HG03175 (cell line): ENCODE data around the gene LY6G6C.
A peak's percentile ranks its signal among the peaks of the same experiment; 100 is the strongest.

ENCODE experiments used
- ATAC-seq: cut with Tn5 transposase; IDR thresholded peaks from one replicate; pipeline ENCODE4 v1.9.1; 2021; ENCODE audit warnings: mild to moderate bottlenecking, moderate library complexity; ENCODE audit not compliant: unreplicated experiment

The LY6G6C gene

DNA sequence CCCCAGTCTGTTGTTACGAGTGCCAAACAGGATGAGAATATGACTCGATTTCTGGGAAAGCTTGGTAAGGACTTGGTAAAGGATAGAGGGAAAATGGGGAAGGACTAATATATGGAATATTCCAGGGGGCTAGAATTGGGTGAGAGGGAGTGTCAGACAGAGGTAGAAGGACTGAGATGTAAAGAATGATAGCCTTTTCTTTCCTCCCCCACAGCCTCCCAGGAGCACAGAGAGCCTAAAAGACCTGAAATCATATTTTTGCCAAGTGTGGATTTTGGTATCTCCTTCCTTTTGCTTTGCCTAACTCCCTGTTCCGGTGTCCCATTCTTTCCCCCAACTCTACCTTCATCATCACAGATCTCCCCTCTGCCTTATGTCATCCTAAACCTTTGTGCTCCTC lies 21.3 kb upstream of the LY6G6C start:
- ATAC-seq = no peak

DNA sequence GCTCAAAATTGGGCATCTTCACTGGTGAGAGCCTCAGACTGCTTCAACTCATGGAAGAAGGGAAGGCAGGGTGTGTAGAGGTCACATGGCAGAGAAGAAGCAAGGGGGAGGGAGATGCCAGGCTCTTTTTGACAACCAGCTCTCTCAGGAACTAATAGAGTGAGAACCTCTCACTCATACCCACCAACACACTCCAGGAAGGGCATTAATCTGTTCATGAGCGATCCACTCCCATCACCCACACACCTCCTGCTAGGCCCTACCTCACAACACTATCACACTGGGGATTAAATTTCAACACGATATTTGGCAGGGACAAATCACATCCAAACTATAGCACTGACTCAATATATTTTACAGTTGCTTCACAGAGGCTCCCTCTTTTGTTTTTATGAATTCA lies 20.3 kb upstream of the LY6G6C start:
- no peak for ATAC-seq

DNA sequence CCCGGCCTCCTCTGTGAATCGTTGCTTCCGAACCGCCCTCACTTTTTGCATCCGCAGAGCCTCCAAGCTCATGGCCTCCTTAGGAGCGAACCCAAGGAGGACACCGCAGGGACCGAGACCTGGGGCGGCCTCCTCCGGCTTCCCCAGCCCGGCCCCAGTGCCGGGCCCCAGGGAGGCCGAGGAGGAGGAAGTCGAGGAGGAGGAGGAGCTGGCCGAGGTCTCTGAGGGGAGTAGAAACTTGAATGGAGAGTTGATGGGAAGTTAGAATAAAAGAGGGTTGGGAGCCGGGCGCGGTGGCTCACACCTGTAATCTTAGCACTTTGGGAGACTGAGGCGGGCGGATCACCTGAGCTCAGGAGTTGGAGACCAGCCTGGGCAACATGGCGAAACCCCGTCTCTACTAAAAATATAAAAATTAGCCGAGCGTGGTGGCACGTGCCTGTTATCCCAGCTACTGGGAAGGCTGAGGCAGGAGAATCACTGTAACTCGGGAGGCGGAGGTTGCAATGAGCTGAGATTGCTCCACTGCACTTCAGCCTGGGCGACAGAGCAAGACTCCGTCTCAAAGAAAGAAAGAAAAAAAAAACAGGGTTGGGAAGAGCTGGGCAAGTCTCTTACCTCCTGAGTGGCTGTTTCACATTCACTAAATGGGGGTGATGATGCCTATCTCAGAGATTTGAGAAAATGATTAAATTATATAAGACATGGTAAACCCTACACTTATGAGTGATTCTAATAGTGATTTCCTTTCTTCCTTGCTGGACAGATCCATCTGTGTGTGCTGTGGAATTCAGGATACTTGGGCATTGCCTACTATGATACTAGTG lies 19.1 kb upstream of the LY6G6C start:
- ATAC-seq = no peak

DNA sequence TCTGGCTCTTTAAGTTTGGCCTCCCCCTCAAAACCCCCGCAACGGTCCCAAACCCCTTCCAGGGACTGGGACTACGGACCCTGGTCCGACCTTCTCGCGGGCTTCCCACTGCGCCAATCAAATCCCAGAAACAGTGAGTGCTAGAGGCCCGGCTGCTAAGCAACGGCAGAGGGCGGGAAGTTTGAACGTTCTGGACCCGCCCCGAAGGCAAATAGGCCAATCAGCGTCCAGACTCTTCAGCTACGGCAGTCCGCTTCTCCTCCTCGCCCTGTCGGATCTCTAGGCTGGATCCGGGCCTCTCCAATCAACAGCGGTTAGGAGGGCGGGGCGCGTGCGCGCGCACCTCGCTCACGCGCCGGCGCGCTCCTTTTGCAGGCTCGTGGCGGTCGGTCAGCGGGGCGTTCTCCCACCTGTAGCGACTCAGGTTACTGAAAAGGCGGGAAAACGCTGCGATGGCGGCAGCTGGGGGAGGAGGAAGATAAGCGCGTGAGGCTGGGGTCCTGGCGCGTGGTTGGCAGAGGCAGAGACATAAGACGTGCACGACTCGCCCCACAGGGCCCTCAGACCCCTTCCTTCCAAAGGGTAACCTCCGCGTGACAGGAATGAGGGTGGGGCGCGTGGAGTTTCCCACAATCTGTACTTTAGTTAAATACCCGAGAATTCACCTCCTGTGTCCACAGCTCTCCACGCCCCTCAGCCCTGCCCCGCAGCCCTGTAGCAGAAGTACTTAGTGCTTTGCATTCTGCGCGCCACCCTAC lies 18.3 kb upstream of the LY6G6C start, which contains the start of gene MSH5:
Gene MSH5, plus strand, starts transcription at position 367 of the 758 bp plus-strand sequence. CDS start 462 bp downstream, outside the sequence.
- ATAC-seq = peak; percentile 70

DNA sequence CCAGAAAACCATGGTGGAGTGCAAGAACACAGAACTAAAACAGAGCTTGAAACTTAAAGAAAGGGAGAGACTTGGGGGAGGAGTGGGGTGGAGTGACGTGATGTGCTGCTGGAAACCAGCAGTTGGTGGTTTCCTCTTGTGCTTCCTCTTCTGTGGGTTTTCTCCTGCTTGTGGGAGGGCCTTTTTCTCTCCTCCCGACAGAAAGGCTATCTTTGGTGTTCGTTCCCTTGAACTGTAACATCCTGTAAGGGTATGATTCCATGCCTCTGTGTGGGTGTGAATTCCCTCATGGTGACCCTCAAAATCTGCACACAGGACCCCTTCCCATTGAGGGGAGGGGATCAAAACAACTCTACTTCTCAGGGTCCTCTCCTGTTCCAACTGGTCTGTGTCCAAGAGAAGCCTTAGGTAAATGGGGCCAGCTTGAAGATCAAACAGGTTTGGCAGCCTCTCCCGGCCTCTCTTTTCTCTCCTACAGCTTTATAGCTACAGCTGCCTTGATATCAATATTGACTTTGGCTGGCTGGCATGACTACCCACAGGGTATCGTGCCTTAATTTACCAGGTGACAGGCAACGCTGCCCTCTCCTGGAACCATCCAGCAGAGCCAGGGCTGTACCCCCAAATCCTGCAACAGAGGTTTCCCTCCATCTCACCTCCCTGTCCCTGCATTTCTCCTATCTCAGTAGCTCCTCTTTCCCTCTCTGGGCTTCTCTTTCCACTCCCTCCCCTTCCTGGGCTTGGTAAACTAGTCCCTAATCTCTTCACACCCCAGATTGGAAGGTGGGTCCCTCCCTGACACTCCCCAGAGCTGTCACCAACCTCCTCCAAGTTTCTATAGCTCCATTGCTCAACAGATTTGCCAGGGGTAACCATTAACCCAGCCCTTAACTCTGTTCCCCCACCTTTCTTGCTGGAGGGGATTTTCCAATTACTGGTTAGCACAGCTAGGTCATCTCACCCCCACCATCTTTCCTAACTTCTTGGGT lies 16.7 kb upstream of the LY6G6C start:
- ATAC-seq = no peak

DNA sequence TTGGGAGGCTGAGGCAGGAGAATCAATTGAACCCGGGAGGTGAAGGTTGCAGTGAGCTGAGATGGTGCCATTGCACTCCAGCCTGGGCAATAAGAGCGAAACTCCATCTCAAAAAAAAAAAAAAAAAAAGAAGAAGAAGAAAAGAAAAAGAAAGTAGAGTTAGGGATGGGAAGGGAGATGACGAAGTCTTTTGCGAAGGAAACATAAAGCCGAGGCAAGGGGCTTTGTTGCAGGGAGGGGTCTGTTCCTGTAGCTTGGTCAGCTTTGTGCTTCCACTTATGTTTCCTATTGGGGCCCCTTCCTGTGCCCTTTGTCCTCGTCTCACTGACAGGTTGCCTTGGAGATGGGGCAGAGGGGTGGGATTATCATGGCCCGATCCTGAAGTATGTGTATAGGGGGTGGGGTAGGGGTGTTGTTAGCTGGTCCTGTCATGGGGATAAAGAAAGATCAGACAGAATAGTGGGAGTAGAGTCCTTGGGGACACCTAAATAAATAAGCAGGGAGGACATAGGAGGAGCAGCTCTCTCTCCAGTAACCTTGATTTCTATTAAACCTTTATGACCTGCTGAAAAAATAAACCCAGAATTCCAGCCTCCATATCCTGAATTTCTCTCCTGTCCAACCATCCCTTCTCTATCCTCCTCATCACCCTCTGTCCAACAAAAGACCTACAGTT lies 15.9 kb upstream of the LY6G6C start:
- ATAC-seq = no peak

DNA sequence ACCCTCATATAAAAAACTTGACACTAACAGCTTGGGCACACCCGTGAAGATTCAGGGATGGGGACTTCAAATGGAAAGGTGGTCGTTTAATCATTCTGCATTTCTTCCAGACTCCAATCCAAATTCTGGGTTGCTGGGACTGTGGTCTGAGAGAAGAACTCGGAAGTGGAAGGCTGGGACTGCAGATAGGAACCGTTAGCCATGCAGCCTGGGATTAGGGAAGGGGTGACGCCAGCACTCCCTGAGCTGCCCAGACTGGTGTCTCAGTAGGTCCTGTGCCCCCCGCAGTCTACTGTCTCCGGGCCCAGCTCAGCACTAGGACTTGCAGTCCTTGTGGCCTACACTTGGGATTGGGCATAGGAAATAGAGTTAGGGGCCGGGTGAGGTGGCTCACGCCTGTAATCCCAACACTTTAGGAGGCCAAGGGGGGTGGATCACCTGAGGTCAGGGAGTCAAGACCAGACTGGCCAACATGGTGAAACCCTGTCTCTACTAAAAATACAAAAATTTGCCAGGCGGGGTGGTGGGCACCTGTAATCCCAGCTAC lies 15.3 kb upstream of the LY6G6C start:
- no peak for ATAC-seq

DNA sequence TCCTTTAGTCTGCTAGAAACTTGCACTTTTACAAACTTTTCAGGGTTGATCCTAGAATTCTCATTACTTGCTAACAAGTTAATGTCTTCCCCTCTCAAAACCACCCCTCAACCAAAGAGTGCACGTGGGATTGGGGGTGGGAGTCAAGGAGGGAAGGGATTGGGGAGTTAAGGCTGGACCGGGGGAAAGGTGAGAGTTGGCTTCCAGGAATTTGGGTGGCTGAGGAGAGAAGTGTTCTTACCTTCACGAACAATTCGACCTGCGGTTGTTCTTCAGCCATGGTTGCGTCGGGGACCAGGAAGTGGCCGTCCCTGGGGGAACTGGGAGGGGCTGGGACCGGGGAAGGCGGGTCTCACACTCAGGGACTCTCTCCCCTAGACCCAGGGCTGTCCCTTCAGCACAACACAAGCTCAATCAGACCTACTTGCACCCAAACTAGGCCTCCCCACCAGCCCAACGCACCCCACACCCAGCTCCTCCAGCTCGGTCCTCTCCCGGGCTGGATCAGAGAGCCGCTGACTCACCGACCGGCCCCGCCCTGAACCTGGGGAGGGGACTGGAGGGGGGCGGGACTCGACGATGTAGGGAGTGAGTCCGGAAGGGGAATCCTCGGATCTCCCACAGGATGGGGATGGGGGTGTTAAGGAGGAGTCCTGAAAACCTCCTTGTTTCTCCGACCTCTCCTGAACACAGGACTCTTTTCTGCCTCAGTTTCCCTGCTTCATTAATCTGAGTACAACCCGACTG lies 14.6 kb upstream of the LY6G6C start, which contains the start of gene CLIC1:
Gene CLIC1, minus strand, starts transcription at position 510 of the 747 bp plus-strand sequence. Its CDS starts 230 bp downstream, at position 280.
- peak; percentile 27 for ATAC-seq

DNA sequence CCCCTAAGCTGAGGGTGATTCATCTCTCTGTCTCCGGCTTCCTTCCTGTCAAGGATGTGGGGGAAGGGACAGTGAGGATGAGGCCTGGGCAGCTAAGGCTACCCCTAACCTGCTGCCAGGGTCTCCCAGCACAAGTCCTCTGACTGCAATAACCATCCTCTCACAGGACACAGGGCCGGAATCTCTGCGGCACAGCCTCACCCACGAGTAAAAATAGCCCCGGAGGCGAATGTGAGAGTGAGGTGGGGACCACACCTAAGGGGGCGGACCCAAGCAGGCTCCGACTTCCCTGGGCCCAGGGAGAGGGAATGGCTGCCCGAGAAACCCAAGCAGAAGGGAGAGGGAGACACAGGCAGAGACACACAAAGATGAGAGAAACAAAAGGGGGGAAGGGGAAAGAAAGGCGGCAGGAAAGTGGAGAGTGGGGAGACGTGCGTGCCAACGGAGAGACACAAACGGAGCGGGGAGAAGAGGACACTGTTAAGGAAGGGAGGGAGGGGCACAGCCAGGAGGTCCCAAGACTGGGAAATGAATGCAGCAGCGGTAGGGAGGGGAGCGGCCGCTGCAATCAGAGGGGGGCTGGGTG lies 13.4 kb upstream of the LY6G6C start:
- peak; percentile 23 for ATAC-seq

DNA sequence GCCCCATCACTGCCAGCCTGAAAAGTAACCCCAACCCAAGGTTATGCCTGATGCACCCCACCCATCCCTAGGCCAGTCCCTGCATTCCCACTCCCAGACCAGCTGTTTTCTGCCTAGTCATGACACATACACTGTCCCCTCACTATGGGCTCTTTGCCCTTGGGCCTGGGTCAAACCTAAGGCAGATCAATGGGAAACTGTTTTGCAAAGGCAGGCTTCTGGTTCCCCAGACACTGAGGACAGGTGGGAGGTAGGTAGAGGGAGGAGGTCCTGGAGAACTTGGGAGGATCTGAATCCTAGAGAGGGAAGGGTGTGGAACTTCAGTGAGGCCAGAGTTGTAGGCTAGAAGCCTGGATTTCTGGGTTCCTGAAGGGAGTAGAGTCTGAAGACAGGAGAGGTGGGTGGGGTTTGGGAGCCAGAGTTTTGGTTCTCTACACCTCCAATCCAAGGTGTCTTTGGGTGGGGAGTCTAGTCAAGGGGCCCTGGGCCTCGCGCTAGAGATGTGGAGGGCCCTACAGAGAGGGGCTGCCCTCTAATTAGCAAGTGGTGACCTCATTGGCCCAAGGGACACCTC lies 12.8 kb upstream of the LY6G6C start:
- ATAC-seq = no peak

DNA sequence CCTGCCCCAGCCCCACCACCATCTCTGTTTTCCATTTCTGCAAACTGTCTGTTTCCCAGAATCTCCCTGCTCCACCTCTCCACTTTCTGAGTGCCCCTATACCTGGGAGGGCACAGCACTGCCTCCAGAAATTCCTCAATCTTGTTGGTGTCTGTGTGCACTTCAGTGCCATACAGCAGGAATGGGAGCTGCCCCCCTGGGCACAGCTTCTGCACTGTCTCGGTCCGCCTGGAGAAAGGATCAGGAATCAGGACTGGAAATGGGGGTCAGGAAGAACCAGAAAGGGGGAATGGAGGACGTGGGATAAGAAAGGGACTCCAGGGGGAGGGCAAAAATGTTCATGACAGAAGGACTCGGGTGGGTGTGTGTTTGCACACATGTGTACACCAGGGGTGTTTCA lies 12.2 kb upstream of the LY6G6C start:
- ATAC-seq = no peak

DNA sequence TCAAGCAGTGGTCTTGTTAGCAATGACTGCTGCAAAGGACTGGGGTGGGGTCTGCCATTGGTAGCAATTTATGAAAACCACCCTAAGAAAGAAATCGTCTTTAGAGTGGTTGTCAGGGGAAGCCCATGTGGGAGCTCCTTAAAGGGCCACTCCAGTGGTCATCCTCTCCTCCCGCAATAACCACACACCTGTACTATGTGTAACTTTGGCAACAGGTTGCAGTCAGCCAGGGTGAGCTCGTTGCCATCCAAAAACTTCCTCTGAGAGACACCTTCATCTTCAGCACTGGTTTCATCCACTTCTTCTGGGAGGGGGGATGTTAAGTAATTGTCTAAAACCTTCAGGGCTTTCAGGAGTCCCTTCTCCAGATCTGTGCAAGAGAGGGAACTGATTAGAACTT lies 10.5 kb upstream of the LY6G6C start:
- ATAC-seq = no peak

DNA sequence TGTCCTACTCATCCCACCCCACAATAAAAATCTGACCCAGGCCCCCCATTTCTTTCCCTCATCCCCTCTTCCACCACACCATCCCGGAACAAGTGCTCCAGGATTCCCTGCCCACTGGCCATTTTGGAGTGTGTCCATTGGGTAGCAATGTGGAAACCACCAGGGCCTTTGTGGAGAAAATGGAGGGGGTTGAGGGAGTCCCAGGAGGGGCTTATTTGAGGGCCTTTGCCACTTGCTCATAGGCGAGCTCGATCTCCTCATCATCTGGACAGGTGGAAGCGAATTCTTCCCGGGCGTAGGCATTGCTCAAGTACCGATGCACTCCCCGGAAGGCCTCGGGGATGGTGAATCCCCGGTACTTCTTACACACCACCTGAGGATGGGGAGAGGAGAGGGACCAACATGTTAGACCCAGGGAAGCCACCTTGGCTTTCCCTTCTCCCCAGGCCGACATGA lies 9.1 kb upstream of the LY6G6C start:
- no peak for ATAC-seq

DNA sequence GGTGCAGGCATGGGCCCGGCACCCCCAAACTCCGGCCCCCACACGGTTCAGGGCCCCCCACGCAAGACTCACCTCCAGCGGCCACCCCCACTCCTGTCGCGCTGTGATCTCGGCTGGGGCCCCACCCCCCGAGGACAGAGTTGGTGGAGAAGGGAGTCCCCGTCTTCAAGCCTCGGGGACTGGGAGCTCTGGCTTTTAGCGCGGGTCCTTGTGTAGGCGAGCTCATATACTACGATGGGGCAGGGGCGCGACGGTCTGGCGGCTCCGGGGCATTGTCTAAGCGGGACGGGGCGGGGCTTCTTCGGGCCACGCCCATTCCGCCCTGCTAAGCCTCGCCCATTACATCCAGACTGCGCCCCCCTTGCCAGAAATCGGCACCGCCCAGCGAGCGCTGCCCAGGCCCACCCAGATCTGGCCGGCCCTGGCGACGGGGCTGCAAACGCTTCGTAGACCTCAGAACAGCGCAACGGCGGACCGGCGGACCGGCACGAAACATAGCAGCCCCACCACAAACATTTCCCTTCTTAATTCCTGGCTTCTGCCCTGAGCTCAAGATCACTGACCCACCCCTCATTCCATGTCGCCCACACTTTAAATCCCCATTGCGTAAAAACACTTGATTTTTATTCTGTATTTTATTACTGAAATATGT lies 8.6 kb upstream of the LY6G6C start:
- ATAC-seq = peak; percentile 28

DNA sequence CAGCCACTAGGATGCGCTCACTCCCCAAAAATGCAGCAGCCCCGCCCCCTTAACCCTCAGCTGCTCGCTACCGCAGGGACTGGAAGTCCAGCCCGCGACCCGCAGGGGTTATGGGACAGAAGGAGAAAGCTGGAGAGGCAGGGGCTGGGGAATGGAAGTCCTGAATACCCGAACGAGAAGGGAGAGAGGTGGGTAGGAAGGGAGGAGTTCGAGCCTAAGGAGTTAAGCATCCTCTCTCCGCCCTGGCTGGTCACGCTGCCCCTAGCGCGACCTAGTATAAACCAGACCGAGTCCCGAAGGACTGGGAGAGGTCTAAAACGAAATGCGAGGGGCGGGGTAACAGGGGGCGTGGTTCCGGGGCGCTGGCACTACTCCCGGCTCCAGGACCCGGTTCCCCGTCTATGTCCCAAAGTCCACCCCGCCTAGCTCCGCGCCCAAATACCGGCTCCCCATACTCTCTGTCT lies 8.0 kb upstream of the LY6G6C start:
- ATAC-seq = peak; percentile 43

DNA sequence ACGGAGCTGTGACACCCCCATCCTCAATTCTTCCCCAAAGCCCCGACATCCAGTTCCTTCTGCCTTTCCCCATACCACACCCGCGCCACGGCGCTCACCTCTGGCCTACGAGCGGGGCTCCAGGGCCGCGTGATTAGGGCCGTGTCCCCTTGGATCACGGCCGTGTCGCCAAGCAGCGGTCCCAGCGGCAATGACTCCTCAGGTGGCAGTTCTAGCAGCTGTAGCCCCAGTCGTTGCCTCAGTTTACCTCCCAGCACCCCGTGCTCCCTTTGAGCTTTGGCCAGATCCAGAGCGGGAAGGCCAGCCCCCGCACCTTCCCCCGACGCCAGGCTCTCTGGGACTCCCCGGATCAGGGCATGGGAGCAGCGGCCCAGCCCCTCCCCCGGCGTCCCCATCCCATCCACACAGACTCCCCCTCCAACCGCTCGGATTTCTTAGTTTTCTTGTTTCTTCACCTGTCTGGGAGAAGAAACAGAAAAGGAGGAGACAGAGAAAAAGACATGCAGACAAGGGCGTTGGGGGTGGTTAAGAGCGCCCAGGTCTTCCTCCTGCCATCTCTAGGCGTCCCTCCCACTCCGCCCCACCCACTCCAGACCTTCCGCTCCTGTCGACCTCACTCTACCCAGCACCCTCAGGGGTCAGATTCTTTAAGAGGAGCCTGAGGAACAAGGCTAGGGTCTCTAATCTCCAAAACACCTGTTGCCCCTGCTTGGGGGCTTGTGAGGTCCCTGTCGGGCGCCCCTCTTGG lies 7.4 kb upstream of the LY6G6C start, which contains the start of gene DDAH2:
Gene DDAH2, minus strand, starts transcription at position 533 of the 748 bp plus-strand sequence. Its CDS starts 138 bp downstream, at position 395.
- ATAC-seq = no peak
